ENCODE results near the gene FAHD2A. TPM values are rescaled to one million over a fixed set of nuclear protein-coding genes. Genes with fewer than 3 reads are reported as not detected.
"Not testable (repeated sequence)": the region's sequence is repeated elsewhere in the genome, so short reads cannot be mapped to it uniquely, and the experiment has no call there.

The FAHD2A gene
- polyA plus RNA-seq, 1 donor from 2014 or later = 27.2 TPM

GRCh38 chr2:95414015-95414594, 11.6 kb downstream of the FAHD2A start:
- not testable (repeated sequence) for H3F3A ChIP-seq (ENCODE audit: insufficient read depth, low read length, poor library complexity, severe bottlenecking); H2AFZ ChIP-seq (ENCODE audit: low read depth, low read length); H3K4me3 ChIP-seq (ENCODE audit: low read length); H3K27ac ChIP-seq (ENCODE audit: low read length); H3K9me2 ChIP-seq (ENCODE audit: insufficient read depth, low read length); H3K9me3 ChIP-seq (ENCODE audit: low read length); H3K79me2 ChIP-seq (replicated peaks; ENCODE audit: insufficient read depth, low read length); H3K27me3 ChIP-seq (ENCODE audit: insufficient read depth, low read depth, low read length); H3K4me2 ChIP-seq (ENCODE audit: low read length); H4K20me1 ChIP-seq (ENCODE audit: insufficient read depth); H3K36me3 ChIP-seq (ENCODE audit: insufficient read depth, low read length); H3K9ac ChIP-seq (ENCODE audit: low read length)
- peak; percentile 51 for TF ChIP-seq CTCF (IDR thresholded peaks at IDR 0.05; ENCODE audit: poor library complexity, severe bottlenecking)

DNA sequence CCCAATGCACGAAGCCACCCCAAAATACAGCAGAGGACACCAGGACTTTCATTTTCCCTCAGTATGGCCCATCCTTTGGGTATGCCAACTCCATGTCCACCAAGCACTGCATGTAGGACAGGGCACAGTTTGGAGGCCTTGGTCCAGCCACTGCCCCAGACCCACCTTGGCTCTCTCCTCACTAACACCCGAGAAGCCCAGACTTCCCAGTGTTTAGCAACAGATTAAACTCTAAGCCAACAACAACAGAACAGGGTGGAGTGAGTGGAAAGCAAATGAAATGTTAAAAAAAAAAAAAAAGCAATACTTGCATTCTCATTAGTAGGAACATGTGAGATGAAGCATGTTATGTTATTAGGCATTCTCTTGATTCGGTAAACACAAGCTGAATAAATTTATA, 12.6 kb downstream of the FAHD2A start:
- not testable (repeated sequence) for H3K27ac ChIP-seq (ENCODE audit: low read length); H3K4me3 ChIP-seq (ENCODE audit: low read length); H3K4me2 ChIP-seq (ENCODE audit: low read length); H4K20me1 ChIP-seq (ENCODE audit: insufficient read depth); H3K36me3 ChIP-seq (ENCODE audit: insufficient read depth, low read length); H3K27me3 ChIP-seq (ENCODE audit: insufficient read depth, low read depth, low read length); H3K79me2 ChIP-seq (replicated peaks; ENCODE audit: insufficient read depth, low read length); H3K9ac ChIP-seq (ENCODE audit: low read length); H3K9me2 ChIP-seq (ENCODE audit: insufficient read depth, low read length); H3K9me3 ChIP-seq (ENCODE audit: low read length); H3F3A ChIP-seq (ENCODE audit: insufficient read depth, low read length, poor library complexity, severe bottlenecking); H2AFZ ChIP-seq (ENCODE audit: low read depth, low read length)

- H3K79me2 ChIP-seq (replicated peaks; ENCODE audit: insufficient read depth, low read length); H3K27ac ChIP-seq (ENCODE audit: low read length); H2AFZ ChIP-seq (ENCODE audit: low read depth, low read length); H3K9me3 ChIP-seq (ENCODE audit: low read length); H3K27me3 ChIP-seq (ENCODE audit: insufficient read depth, low read depth, low read length); H3K4me2 ChIP-seq (ENCODE audit: low read length); H3F3A ChIP-seq (ENCODE audit: insufficient read depth, low read length, poor library complexity, severe bottlenecking); H3K4me3 ChIP-seq (ENCODE audit: low read length); H3K36me3 ChIP-seq (ENCODE audit: insufficient read depth, low read length); H4K20me1 ChIP-seq (ENCODE audit: insufficient read depth); H3K9me2 ChIP-seq (ENCODE audit: insufficient read depth, low read length); H3K9ac ChIP-seq (ENCODE audit: low read length): not testable (repeated sequence)
Measured at GRCh38 chr2:95415561-95415960, 13.1 kb downstream of the FAHD2A start.

GRCh38 chr2:95427196-95427867, 24.8 kb downstream of the FAHD2A start:
- H3K27me3 ChIP-seq (ENCODE audit: insufficient read depth, low read depth, low read length); H3K4me3 ChIP-seq (ENCODE audit: low read length); H3K9ac ChIP-seq (ENCODE audit: low read length); H3K36me3 ChIP-seq (ENCODE audit: insufficient read depth, low read length); H2AFZ ChIP-seq (ENCODE audit: low read depth, low read length); H3K9me2 ChIP-seq (ENCODE audit: insufficient read depth, low read length); H3K27ac ChIP-seq (ENCODE audit: low read length); H4K20me1 ChIP-seq (ENCODE audit: insufficient read depth); H3K4me2 ChIP-seq (ENCODE audit: low read length); H3K79me2 ChIP-seq (replicated peaks; ENCODE audit: insufficient read depth, low read length); H3F3A ChIP-seq (ENCODE audit: insufficient read depth, low read length, poor library complexity, severe bottlenecking); H3K9me3 ChIP-seq (ENCODE audit: low read length): not testable (repeated sequence)

DNA sequence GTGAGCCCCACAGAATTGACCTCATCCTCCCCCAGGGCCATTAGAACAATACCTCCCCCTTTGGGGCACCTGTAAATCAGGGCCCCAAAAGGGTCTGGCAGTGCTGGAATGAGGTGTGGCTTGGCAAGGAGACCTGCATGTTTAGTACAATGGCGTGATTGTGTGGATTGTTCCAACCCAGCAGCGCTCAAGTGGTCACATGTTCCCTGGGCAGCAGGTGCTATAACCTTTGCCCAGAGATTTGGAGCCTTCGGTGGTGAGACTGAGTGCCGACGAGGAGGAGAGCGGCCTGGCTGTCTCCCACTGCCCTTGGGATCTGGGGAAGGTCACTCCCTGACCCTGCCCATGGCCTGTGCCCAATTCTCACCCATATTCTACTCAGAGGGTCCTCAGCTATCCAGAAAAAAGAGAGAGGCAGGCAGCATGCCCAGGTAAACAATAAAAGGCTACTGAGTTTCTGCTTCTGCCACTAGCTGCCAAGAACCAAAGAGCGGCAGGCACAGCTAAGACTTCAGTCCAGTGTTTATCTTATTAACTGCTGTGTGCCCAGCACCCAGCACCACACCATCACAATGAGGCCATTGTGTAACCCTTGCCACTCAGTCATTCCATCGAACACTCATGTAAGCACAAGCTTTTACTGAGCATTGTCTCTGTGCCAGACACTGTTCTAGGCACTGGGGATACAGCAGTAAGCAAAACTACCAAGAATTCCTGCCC, 27.4 kb downstream of the FAHD2A start:
- H3K27ac ChIP-seq (ENCODE audit: low read length); H3K4me2 ChIP-seq (ENCODE audit: low read length); H3K9me2 ChIP-seq (ENCODE audit: insufficient read depth, low read length); H3K4me3 ChIP-seq (ENCODE audit: low read length); H3K9ac ChIP-seq (ENCODE audit: low read length); H2AFZ ChIP-seq (ENCODE audit: low read depth, low read length); H3K9me3 ChIP-seq (ENCODE audit: low read length); H4K20me1 ChIP-seq (ENCODE audit: insufficient read depth); H3K79me2 ChIP-seq (replicated peaks; ENCODE audit: insufficient read depth, low read length); H3K36me3 ChIP-seq (ENCODE audit: insufficient read depth, low read length); H3K27me3 ChIP-seq (ENCODE audit: insufficient read depth, low read depth, low read length); H3F3A ChIP-seq (ENCODE audit: insufficient read depth, low read length, poor library complexity, severe bottlenecking): not testable (repeated sequence)

GRCh38 chr2:95433373-95433772, 30.9 kb downstream of the FAHD2A start:
- not testable (repeated sequence) for H3K9me2 ChIP-seq (ENCODE audit: insufficient read depth, low read length); H3K9me3 ChIP-seq (ENCODE audit: low read length); H3K4me3 ChIP-seq (ENCODE audit: low read length); H3K4me2 ChIP-seq (ENCODE audit: low read length); H4K20me1 ChIP-seq (ENCODE audit: insufficient read depth); H3K9ac ChIP-seq (ENCODE audit: low read length); H3K36me3 ChIP-seq (ENCODE audit: insufficient read depth, low read length); H3K27me3 ChIP-seq (ENCODE audit: insufficient read depth, low read depth, low read length); H3K27ac ChIP-seq (ENCODE audit: low read length); H3F3A ChIP-seq (ENCODE audit: insufficient read depth, low read length, poor library complexity, severe bottlenecking); H2AFZ ChIP-seq (ENCODE audit: low read depth, low read length); H3K79me2 ChIP-seq (replicated peaks; ENCODE audit: insufficient read depth, low read length)

DNA sequence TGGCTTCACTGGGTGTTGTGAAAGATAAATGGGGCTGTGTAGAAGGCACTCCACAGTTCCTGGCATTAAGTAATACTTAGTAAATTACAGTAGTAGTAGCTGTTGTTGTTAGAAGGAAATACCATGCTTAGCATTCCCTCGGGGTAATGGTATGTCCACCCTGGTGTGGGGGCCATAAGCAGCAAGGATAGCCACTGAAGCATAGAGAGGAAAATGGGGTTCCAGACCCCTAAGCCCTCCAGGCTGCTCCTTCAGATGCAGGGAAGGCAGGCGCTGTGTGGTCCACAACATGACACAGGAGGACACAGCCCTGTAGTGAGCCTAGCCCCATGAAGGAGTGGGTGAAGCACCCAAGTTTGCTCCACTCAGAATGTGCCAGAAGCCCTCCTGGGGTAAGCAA, 31.5 kb downstream of the FAHD2A start:
- H3K4me2 ChIP-seq (ENCODE audit: low read length); H4K20me1 ChIP-seq (ENCODE audit: insufficient read depth); H2AFZ ChIP-seq (ENCODE audit: low read depth, low read length); H3K79me2 ChIP-seq (replicated peaks; ENCODE audit: insufficient read depth, low read length); H3K36me3 ChIP-seq (ENCODE audit: insufficient read depth, low read length); H3K27ac ChIP-seq (ENCODE audit: low read length); H3K9ac ChIP-seq (ENCODE audit: low read length); H3F3A ChIP-seq (ENCODE audit: insufficient read depth, low read length, poor library complexity, severe bottlenecking); H3K9me2 ChIP-seq (ENCODE audit: insufficient read depth, low read length); H3K27me3 ChIP-seq (ENCODE audit: insufficient read depth, low read depth, low read length); H3K4me3 ChIP-seq (ENCODE audit: low read length); H3K9me3 ChIP-seq (ENCODE audit: low read length): not testable (repeated sequence)

All from neural cell (in vitro differentiated cells).